ENCODE measurements around the gene VPS50.
"Not testable (repeated sequence)": the region's sequence is repeated elsewhere in the genome, so short reads cannot be mapped to it uniquely, and the experiment has no call there.

The VPS50 gene

DNA sequence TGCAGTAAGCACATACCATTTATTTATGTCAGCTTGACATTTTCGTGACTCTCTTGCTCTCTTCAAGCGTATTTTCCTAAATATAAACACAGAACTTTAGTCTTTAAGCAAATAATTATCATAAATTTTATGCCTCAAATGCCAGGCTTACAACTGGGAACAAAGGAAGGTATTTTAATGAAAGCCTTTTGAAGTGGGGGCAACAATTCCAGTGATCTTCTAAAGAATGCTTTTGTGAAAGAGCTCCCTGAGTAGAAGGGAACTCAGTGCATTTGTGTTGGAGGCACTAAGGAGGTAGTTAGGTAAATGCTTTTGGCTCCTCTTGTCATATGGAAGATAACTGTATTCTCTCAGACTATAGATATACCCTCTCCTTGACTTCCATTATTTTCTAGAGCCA, 104.9 kb downstream of the VPS50 start:
- no peak for DNase-seq

DNA sequence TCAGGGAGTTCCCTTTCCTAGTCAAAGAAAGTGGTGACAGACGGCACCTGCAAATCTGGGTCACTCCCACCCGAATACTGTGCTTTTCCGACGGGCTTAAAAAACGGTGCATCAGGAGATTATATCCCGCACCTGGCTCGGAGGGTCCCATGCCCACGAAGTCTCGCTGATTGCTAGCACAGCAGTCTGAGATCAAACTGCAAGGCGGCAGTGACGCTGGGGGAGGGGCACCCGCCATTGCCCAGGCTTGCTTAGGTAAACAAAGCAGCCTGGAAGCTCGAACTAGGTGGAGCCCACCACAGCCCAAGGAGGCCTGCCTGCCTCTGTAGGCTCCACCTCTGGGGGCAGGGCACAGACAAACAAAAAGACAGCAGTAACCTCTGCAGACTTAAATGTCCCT, 110.0 kb downstream of the VPS50 start:
- DNase-seq, result not testable (repeated sequence)

DNA sequence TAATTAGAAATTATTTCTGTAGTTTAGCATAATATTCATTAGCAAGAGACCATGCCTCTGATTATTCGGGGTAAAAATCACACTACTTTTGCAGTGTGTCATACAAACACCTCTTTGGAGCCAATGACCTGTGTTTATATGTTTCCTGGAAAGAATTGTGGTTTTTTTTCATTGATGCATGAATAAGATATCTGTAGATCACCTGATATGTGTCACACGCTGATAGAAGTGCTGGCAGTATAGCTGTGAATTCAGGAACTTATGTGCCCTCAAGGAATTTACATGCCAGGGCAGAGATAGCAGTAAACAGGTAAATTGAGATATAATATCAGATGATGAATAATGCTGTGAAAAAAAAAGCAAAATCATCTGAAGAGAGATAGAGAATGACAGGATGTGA, 118.2 kb downstream of the VPS50 start:
- no peak for DNase-seq

DNA sequence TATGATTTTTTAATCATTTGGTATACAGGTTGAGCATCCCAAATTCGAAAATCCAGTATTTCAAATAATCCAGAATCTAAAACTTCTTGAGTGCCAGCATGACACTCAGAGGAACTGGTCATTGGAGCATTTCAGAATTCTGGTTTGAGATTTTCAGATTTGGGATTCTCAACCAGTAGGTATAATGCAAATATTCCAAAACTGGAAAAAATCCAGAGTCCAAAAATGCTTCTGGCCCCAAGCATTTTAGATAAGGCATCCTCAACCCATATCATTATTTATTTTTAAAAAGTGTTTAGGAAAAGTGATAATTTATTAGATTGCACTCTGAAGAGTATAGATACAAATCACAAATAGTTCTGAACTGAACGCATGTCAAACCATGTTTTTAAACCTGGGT, 120.7 kb downstream of the VPS50 start:
- DNase-seq, result no peak

DNA sequence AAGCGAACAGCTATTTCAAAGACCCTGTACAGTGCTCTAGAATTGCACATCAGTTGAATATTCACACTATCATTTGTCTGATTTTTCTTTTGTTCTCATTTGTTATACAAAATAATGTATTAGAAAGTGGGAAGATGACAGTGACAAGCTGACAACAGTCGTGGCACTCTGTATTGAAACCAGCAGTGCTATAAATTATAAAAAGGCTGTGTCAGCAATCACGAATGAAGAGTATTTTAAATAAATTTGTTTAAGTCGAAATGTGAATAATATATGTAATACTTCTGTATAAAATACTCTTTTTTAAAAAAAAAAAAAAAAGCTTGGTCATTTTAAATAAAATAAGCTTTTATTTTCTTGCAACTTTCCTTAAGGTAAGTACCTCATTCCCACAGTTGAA, 122.6 kb downstream of the VPS50 start:
- DNase-seq, result no peak

DNA sequence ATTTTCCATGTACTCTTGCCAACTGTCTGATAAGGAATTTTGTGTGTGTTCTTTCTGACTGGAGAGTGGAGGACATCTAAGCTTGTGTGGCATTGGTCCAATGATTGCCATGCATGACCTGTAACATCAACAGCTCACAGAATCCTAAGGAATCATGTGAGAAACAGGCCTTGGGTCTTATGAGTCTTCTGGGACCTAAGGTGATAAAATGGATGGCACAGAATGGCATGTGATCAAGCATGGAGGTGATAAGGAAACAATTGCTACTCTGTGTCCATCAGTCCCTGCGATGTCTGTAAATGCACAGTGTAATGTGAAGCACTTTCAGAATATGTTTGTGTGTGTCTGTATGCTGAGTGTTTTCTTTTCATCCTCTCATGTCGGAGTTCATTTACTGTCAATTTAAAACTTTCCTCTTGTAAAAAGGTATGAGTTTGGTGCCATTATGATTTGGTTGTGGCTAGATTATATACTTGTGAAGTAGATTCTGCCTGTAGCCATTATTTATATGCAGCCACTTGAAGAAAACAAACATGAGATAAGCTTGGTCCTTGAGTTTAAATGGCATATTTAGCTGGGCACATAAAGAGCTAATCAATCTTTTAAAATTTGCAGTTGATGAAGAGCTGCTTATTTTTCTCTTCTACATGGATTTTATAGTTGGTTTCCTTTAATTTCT, 127.5 kb downstream of the VPS50 start:
- DNase-seq, result no peak

DNA sequence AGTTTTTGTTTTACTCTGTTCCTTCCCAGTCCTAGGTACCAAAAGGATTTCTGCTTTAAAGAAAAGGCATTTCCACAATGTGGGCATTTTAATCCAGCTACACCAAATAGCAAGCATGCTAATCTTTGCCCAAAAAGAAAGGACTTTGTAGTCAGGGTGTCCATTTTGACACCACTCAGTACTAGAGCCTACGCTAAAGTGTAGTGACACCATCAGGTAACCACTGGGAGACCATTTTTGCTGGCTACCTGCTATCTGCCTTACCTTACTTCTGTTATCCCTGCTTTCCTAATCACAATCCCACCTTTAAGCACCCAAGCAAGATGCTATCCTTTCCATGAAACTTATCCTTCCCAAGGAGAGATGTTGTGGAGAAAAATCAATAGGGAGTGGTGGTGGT, 129.7 kb downstream of the VPS50 start:
- no peak for DNase-seq

DNA sequence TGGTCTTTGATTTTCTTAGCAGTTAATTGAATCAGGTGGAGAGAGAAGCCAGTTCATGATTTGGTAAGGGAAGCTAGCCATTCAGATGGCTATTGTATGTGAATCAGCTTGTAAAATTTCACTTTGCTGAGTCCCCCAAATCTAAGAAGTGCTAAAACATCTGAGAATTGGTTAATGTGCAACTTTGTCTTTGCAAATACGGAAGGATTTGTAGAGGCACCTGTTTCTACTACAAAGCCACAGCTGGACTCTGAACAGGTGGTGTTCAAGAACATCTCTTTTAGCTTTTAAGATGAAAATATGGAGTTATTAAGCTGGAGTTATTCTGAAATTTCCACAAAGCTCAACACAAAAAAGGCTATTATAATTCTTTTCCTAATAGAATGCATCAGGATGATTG, 132.6 kb downstream of the VPS50 start:
- no peak for DNase-seq

DNA sequence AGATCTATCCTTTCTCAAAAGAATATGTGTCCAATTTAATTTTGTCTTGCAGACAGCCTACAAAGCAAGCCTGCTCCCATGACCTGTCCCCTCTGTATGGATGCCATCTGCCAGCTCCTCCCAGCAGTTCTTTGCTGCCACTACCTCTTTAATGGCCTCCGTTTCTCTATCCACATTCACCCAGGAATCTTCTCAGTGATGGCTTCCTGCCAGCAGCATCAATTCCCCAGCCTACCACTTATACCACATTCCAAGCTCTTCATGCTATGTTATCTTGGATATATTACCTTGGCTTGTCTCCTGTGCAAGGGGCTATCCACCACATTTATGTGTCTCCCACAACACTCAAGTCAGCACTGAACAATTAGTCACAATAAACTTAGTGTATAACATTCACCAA, 133.2 kb downstream of the VPS50 start:
- DNase-seq, result no peak

DNA sequence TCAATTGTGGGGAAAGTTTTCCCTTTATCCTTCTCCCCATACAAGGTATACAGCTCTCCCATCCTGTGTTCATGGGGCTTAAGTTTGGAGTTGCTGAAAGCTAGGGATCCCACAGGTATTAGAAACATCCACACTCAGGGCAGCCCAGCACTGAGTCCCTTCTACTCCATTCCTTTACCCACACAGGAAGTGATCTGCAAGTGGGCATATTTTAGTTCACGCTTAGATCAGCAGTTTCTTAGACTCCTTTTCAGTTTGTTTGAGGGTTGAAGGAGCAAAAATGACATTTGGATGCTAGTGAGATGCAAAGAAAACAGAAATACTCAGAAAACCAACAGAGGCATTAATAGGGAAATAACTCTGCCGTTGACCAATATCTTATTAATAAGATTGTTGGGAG, 134.7 kb downstream of the VPS50 start:
- DNase-seq, result no peak

DNA sequence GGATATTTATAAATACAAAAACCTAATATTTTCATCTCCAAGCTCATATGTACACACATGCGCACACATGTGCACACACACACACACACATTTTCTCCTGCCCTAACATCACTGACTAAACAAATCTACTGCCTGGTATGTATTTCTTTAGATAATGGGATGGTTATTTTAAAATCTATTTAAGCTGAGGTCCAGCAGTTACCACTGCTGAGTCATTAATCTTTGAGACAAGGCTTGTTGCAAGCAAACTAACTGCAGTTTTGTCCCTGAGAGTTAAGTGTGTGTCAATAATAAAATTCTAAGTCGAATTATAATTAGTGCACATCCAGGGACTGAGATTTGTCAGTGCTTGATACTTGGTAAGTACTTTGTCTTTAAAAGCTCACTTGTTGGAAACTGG, 135.1 kb downstream of the VPS50 start:
- DNase-seq, result no peak

DNA sequence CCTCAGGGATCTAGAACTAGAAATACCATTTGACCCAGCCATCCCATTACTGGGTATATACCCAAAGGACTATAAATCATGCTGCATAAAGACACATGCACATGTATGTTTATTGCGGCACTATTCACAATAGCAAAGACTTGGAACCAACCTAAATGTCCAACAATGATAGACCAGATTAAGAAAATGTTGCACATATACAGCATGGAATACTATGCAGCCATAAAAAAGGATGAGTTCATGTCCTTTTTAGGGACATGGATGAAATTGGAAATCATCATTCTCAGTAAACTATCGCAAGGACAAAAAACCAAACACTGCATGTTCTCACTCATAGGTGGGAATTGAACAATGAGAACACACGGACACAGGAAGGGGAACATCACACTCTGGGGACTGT, 138.8 kb downstream of the VPS50 start:
- DNase-seq, result not testable (repeated sequence)

DNA sequence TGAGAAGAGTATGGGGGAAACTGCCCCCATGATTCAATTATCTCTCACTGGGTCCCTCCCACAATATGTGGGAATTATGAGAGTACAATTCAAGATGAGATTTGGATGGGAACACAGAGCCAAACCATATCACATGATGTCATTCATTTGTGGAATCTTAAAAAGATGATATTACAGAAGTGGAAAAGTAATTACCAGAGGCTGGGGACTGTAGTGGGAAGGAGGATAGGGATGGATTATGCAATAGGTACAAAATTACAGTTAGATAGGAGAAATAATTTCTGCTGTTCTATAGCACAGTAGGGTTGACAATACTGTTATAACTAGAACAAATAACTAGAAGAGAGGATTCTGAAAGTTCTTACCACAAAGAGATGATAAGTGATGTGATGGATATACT, 141.4 kb downstream of the VPS50 start:
- DNase-seq, result no peak

DNA sequence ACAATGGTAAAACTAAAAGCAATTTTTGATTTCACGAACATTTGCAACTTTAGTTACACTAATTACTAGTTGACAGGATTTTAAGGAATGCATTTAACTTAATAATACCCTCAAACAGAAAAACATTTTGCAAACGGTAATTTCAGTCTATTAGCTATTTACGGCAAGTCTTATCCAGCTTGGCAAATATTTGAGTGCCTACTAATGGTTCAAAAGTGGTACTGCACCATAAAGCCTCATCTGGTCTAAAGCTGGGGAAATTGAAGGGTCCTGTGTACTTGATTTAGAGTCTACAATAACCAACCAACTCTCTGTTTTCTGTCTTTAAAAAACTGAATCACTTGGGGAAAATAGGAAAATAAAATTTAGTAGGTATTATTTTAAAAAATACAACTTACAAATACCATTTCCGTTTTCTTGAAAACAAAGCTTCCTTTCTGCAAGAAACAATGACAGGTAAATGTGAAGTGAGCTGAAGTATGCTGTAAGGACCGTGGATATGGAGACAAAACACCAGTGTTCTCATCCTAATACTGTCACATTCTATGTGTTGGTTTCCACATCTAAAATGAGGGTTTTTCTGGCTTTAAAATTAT, 142.3 kb downstream of the VPS50 start:
- peak; percentile 49 for DNase-seq

DNA sequence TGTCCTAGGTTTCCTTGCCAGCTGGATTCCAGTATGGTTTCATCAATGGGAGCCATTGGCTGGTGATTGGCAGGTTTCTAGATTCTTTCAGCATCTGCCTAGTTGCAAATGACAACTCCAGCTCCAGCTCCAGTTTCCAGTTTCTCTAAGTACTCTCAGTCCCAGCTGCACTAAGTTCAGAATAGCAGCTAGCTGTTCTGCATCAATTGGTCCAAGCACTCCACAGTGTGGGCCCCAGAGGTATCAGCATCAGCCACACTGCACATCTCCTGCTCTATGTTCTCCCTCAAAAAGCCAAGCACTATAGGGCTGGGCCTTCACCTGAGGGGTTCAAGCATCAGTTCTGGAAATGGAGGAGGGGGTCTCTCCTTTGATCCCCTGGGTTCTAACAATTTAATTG, 143.4 kb downstream of the VPS50 start:
- no peak for DNase-seq

DNA sequence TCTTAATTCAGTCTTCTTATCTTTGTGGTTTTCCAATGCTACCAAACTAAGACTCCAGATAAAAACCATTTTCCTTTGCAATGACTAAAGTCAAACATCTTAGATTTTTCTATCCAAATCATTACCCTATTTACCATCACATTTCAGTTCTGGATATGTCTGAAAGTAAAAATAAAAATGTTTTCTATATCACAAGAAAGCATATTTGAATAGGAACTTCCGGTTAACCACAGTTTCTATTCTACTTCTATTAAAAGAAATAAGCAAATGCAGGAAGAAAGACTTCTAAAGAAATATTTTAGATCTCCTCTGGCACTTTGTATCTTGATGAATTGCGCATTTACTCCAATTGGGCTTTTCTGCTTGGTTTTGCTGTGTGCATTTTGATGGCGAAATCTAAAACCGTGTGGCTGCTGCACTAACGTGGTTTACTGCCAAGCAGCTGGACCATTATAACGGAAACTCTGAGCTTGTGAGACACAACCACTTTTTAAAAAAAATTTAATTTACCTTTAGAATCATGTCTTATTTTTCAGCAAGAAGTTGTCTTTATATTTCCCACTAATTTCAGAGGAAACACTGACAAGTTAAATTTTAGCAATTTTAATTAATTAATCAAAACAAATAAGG, 146.1 kb downstream of the VPS50 start:
- no peak for DNase-seq

DNA sequence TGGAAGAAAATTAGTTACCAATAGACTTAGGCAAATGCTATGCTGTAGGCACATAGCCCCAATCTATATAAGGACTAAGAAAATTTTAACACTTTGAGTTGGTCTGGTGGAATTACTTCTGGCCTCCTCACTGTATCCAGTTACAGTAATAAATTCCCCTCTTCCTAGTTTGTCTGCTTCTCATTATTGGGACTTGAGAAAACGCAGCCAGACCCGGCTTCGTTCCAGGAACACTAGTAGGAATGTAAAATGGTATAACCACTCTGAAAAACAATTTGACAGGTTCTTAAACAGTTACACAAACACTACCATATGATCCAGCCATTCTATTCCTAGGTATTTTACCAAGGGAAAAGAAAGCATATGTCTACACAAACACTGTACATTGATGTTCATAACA, 150.2 kb downstream of the VPS50 start:
- DNase-seq, result no peak

DNA sequence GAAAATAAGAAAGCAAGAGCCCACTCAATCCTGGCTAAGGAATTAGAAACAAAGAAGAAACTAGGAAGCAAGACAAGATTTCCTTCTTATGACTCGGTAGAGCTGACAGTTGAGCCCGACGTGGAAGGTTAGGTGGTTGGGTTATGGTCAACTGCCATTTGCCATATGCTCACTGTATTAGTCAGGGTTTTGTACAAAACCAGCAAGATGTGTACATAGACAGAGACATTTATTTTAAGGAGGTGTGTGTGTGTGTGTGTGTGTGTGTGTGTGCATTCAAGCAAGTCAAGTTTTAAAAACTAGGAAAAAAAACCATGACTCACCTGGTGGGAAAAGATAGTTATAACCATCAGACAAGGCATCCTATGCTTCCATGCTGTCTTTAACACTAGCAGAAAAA, 158.5 kb downstream of the VPS50 start:
- DNase-seq, result no peak

DNA sequence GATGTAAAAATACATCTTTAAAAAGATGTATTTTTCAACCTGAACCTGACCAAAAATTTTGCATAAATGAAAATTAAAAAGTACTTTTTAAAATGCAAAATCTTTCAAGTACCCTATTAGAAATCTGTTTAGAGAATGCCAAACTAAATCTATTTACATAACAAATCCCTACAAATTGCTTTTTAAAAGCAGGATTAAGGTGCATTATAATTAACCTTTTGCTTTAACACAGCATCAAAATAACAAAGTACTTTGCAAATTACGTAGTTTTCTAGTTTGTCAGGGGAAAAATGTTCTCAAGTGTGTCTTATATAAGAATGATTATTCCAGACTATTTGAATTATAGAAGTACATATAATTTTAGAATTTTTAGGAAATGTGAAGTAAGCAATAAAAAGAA, 160.8 kb downstream of the VPS50 start:
- no peak for DNase-seq

DNA sequence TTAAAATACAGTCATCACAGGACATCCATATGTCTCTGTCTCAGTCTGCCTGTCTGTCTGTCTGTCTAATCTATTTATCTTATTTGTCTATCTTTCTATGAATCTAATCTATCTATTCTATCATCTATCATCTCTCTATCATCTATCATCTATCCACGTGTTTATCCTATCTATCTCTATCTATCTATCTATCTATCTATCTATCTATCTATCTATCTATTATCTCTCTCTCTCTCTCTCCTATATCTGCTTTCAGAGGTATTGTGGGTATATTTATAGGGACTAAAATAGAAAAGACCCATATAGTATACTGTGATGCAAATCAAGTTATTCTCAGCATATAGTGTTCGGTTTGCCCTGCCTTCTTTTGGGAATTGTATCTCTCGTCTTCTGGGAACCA, 167.5 kb downstream of the VPS50 start:
- no peak for DNase-seq

DNA sequence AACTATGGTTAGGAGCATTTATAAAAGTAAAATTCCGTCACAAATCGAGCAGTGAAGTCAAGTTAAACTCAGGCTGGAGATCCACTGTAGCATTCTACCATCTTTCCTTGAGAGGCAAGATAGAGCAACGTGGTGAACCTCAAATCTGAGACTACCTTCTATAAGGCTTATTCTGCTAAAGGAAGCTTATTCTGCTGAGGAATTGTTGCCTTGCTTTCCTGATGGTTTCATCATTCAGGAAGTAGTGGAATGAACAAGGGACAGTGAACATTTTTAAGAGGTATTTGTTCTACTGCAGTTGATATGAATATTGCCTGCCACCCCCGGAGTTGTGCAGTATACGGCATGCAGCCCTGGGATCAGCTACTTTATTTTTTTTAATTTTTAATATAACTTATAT, 170.8 kb downstream of the VPS50 start:
- DNase-seq, result no peak

DNA sequence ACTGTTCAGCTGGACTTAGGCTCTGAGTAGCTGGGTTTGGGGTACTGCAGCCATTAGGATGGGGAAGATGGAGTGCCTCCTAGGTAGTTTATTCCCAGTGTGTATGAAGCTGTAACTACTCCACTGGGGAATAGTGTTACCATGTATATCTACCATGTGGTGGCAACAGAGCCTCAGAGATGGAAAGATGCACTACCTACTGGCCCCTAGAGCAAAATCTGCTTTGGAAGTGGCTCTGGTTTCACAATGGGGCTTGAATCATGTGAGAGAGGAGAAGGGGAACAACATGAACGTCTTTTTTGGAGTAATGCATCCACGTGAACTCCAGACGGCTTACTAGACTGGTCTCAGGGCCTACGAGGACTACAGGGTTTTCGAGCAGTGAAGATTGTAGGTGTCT, 175.1 kb downstream of the VPS50 start:
- no peak for DNase-seq

DNA sequence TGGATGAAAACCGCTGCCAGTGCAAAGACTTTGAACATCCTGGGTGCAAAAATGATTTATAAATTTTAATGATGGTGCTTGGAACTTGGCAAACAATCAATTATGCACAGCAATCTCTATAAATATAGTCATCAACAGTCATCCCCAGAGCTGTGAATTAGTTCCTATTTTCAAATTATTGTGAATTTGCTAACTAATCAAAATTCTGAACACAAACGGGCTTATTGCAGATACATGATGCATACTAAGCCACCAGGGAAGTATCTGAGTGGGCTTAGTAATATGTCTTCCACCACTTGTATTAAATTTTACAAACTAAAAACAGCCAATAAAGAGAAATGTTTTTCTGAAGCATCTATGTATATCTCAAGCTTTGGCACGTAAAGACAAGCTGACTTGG, 177.2 kb downstream of the VPS50 start:
- DNase-seq, result no peak
